GM12878 (cell line): ENCODE measurements around the gene ANXA4. TPM values are rescaled to one million over a fixed set of nuclear protein-coding genes. Genes with fewer than 3 reads are reported as not detected.

ENCODE experiments used
- ATAC-seq: fragments of 200-7000 bp; cut with Tn5 transposase; 3 replicates; pipeline ENCODE4 v1.9.1; 2020; ENCODE audit warnings: mild to moderate bottlenecking, moderate library complexity
- BruUV-seq: library from RNA; stranded (reverse); fragments of 400-500 nt; replicated peaks from 2 replicates; lab custom pipeline; 2021; lab: Mats Ljungman, UMichigan
- CTCF ChIA-PET: fragments of 300-600 bp; sonication (Branson Sonifier 250); formaldehyde crosslinking; extraction: SDS; loops from one replicate; lab custom pipeline; 2021; ENCODE audit warnings: inconsistent platforms; lab: Yijun Ruan, JAX
- POLR2A ChIA-PET: fragments of 350-600 bp; formaldehyde crosslinking; extraction: SDS; loops from one replicate; lab custom pipeline; 2021; ENCODE audit warnings: inconsistent platforms; lab: Charles Lee
- RAD21 ChIA-PET: fragments of 300-600 bp; sonication (Branson Sonifier 250); formaldehyde crosslinking; loops from one replicate; lab custom pipeline; 2023; ENCODE audit warnings: antibody characterized with exemption; ENCODE audit not compliant: unreplicated experiment; lab: Charles Lee
- SMC1A ChIA-PET: fragments of 300-600 bp; sonication (Branson Sonifier 250); formaldehyde crosslinking; loops from one replicate; lab custom pipeline; 2023; ENCODE audit not compliant: unreplicated experiment, uncharacterized antibody; lab: Charles Lee
- DNase-seq: peaks from one replicate; pipeline ENCODE4 v3.0.0-alpha.2; 2011; ENCODE audit warnings: low read depth, low spot score
- FAIRE-seq: peaks from 3 replicates; lab custom pipeline; 2011; peaks lifted over from hg19 to GRCh38; lab: Jason Lieb, UNC
- H2AFZ ChIP-seq: 2 replicates; pipeline ENCODE4 v1.6.0; 2011; ENCODE audit warnings: low read depth, low read length, control low read depth; ENCODE audit not compliant: control insufficient read depth
- H3K27ac ChIP-seq: 2 replicates; pipeline ENCODE4 v1.5.1; 2011; ENCODE audit warnings: control low read depth; ENCODE audit not compliant: control insufficient read depth, insufficient read depth
- H3K27me3 ChIP-seq, 2 experiments: replicated peaks in 1 of 2; 2 replicates each; pipeline versions ENCODE4 v1.6.0 to v1.6.1; 2011; ENCODE audit warnings: low read length in 1 of 2; ENCODE audit not compliant: control insufficient read depth in 2 of 2, insufficient read depth in 2 of 2
- H3K36me3 ChIP-seq, 2 experiments: 2 replicates each; pipeline ENCODE4 v1.5.1; 2011; ENCODE audit warnings: low read length in 1 of 2; ENCODE audit not compliant: control insufficient read depth in 2 of 2, insufficient read depth in 2 of 2
- H3K4me1 ChIP-seq: 2 replicates; pipeline ENCODE4 v1.6.1; 2011; ENCODE audit warnings: mild to moderate bottlenecking, low read length, moderate library complexity, mixed read lengths; ENCODE audit not compliant: control insufficient read depth, insufficient read depth
- H3K4me2 ChIP-seq: 2 replicates; pipeline ENCODE4 v1.6.0; 2011; ENCODE audit warnings: control low read depth; ENCODE audit not compliant: control insufficient read depth, insufficient read depth
- H3K4me3 ChIP-seq: fragments of 200-600 bp; sonication (generic); 2 replicates; pipeline ENCODE4 v1.5.1; 2016
- H3K79me2 ChIP-seq: 2 replicates; pipeline ENCODE4 v1.6.0; 2011; ENCODE audit warnings: low read length; ENCODE audit not compliant: control insufficient read depth, insufficient read depth
- H3K9ac ChIP-seq: 2 replicates; pipeline ENCODE4 v1.8.0; 2011; ENCODE audit warnings: low read length, control low read depth, mixed read lengths; ENCODE audit not compliant: control insufficient read depth, insufficient read depth
- H3K9me3 ChIP-seq: replicated peaks from 3 replicates; pipeline ENCODE4 v1.5.1; 2011; ENCODE audit warnings: mild to moderate bottlenecking, low read length; ENCODE audit not compliant: control insufficient read depth, insufficient read depth
- H4K20me1 ChIP-seq: 2 replicates; pipeline ENCODE4 v1.6.0; 2011; ENCODE audit not compliant: control insufficient read depth, insufficient read depth
- ASH2L ChIP-seq: fragments of 300-600, 200-600 bp; sonication (generic); IDR thresholded peaks from 2 replicates; pipeline ENCODE4 v1.6.1; 2017; ENCODE audit warnings: low read depth, mild to moderate bottlenecking, borderline replicate concordance
- ATF7 ChIP-seq: fragments of 450-650 bp; IDR thresholded peaks from 2 replicates; pipeline ENCODE4 v1.6.1; 2016; ENCODE audit warnings: low read depth, mild to moderate bottlenecking
- BMI1 ChIP-seq: fragments of 450-650 bp; IDR thresholded peaks from 2 replicates; pipeline ENCODE4 v1.6.1; 2016; ENCODE audit warnings: mild to moderate bottlenecking, moderate library complexity, borderline replicate concordance
- CBX3 ChIP-seq: fragments of 200-600 bp; sonication (generic); IDR thresholded peaks from 2 replicates; pipeline ENCODE4 v1.6.1; 2016; ENCODE audit warnings: low read depth, borderline replicate concordance
- DPF2 ChIP-seq: fragments of 450-650 bp; IDR thresholded peaks from 2 replicates; pipeline ENCODE4 v1.6.1; 2017; ENCODE audit warnings: mild to moderate bottlenecking
- EED ChIP-seq: sonication (generic); IDR thresholded peaks from 2 replicates; pipeline ENCODE4 v1.6.1; 2016; ENCODE audit warnings: antibody characterized with exemption, low read depth
- ETV6 ChIP-seq, 2 experiments: fragments of 450-650 bp in 1 of 2; IDR thresholded peaks in 1 of 2; conservative IDR thresholded peaks in 1 of 2; 2 replicates each; pipeline ENCODE4 v1.6.1; 2014; ENCODE audit warnings: antibody characterized with exemption in 1 of 2, borderline replicate concordance in 1 of 2, low read depth in 1 of 2, mild to moderate bottlenecking in 1 of 2, moderate library complexity in 1 of 2
- PAX8 ChIP-seq: fragments of 450-650 bp; IDR thresholded peaks from 2 replicates; pipeline ENCODE4 v1.6.1; 2017; ENCODE audit warnings: mild to moderate bottlenecking, moderate library complexity
- PBX3 ChIP-seq: IDR thresholded peaks from 2 replicates; pipeline ENCODE4 v1.6.1; 2011; ENCODE audit warnings: mild to moderate bottlenecking, low read depth, low read length, moderate library complexity; ENCODE audit not compliant: insufficient replicate concordance
- RCOR1 ChIP-seq: conservative IDR thresholded peaks from 2 replicates; pipeline ENCODE4 v1.6.1; 2012; ENCODE audit warnings: low read depth, low read length, improper control_type of control experiment
- SMARCA5 ChIP-seq: fragments of 450-650 bp; IDR thresholded peaks from 2 replicates; pipeline ENCODE4 v1.6.1; 2017; ENCODE audit warnings: mild to moderate bottlenecking
- TCF7 ChIP-seq: IDR thresholded peaks from 2 replicates; pipeline ENCODE4 v1.6.1; 2014; ENCODE audit warnings: antibody characterized with exemption, borderline replicate concordance
- ZBED1 ChIP-seq: IDR thresholded peaks from 2 replicates; pipeline ENCODE4 v1.6.1; 2016; ENCODE audit warnings: borderline replicate concordance
- WGBS: methylation state at CpG from one replicate; pipeline ENCODE4 v1.1.6; 2016; ENCODE audit warnings: low lambda C conversion rate; ENCODE audit not compliant: insufficient replicate concordance, insufficient coverage; ENCODE audit errors: missing lambda C conversion rate; 5-methylcytosine and 5-hydroxymethylcytosine counted together
- in situ Hi-C: fragments of 300-500 bp; cut with MboI; formaldehyde crosslinking; loops from 9 replicates; pipeline ENCODE4 v1.14.3; 2018; ENCODE audit warnings: mixed read lengths
- intact Hi-C: fragments of 100-400 bp; cut with micrococcal nuclease; formaldehyde crosslinking; loops from one replicate; pipeline ENCODE4 v1.14.2; 2022; ENCODE audit not compliant: unreplicated experiment
- polyA plus RNA-seq, 11 experiments: library from polyadenylated mRNA; depleted of rRNA in 4 of 11; unstranded in 6 of 11; stranded (reverse) in 5 of 11; fragments of >200 nt; fragmentation: Nextera tagmentation in 4 of 11; fragmentation: Illumina TruSeq in 1 of 11; extraction: Ambion mirVana in 4 of 11; extraction: Trizol in 1 of 11; gene quantifications; 1 replicate in 1 of 11; 2 replicates in 10 of 11; pipeline versions ENCODE4 v1.2.1 to v1.2.3, GENCODE V29; 2011 to 2016; ENCODE audit warnings: inconsistent platforms in 2 of 11, missing spikeins in 2 of 11, low read depth in 1 of 11
- total RNA-seq, 4 experiments: library from RNA; depleted of rRNA in 3 of 4; stranded (reverse); fragments of >200 nt in 3 of 4; fragmentation: Illumina TruSeq in 1 of 4; extraction: Trizol in 1 of 4; gene quantifications; 2 replicates each; pipeline versions ENCODE4 v1.2.1 to v1.2.3, GENCODE V29; 2013 to 2021

ANXA4 gene
- total and polyA plus RNA-seq, 10 of the 15 experiments (the other 5 are each of a cell fraction or from before 2014, with no cell fraction given) = 16.3 to 97.2 (median 71.0) TPM

GRCh38 chr2:69753659-69754363 is 11.9 kb downstream of the ANXA4 start:
- FAIRE-seq (no peak), DNase-seq (no peak), ATAC-seq (no peak)
- H3K4me1 ChIP-seq = peaks cover 7% of the 10 kb centered on the region
- H3K4me3 ChIP-seq = no peak overlapping the region
- H2AFZ ChIP-seq = no peak overlapping the region
- H3K36me3 ChIP-seq = peaks cover 2 to 6% of the 10 kb centered on the region in 2 experiments; a peak in 2 of 4 replicates
- H4K20me1 ChIP-seq = no peaks in the 10 kb centered on the region
- ChIA-PET POLR2A (interaction anchor here (0.9 to 2.0 kb wide), 5 partner anchors 8 to 75 kb away, joined by 3 to 9 read pairs (median 5); no protein-coding TSS in a partner anchor), RAD21 (interaction anchor here (0.9 to 5.4 kb wide), 5 partner anchors 9 to 75 kb away, joined by 3 to 76 read pairs (median 3); partner anchors contain the start of gene ANXA4), CTCF (interaction anchor here (0.7 to 1.6 kb wide), 5 partner anchors 8 to 63 kb away, joined by 3 to 7 read pairs (median 3); no protein-coding TSS in a partner anchor), SMC1A (interaction anchor here (0.6 to 3.1 kb wide), 4 partner anchors 9 to 172 kb away, joined by 3 to 14 read pairs (median 10); partner anchors contain the start of gene ANXA4)
- H3K79me2 ChIP-seq = peaks cover 3% of the 10 kb centered on the region
- no peaks in the 10 kb centered on the region for H3K27me3 ChIP-seq
- WGBS = 97% methylated on average over 3 of the region's 3 CpGs
- in situ Hi-C loops = no loop called here
- BruUV-seq = no TSS peak
- intact Hi-C loops = no loop called here
- no peak overlapping the region for H3K4me2 ChIP-seq
- no peaks in the 10 kb centered on the region for H3K9me3 ChIP-seq
- H3K27ac ChIP-seq = no peak overlapping the region
- no peak for TF ChIP-seq SMARCA5
- TF ChIP-seq BMI1 = no peak
- no peak for TF ChIP-seq PBX3
- TF ChIP-seq ATF7 = no peak
- no peak for TF ChIP-seq TCF7
- no peak for TF ChIP-seq ETV6 (conservative IDR thresholded peaks at IDR 0.05 in 1 of 2, IDR thresholded peaks at IDR 0.05 in 1 of 2; ENCODE audit: borderline replicate concordance in 1 of 2, low read depth in 1 of 2)
- no peak for TF ChIP-seq DPF2
- TF ChIP-seq PAX8 = no peak
- no peak for TF ChIP-seq EED
- no peak for TF ChIP-seq CBX3
- no peak for TF ChIP-seq RCOR1
- TF ChIP-seq ASH2L = no peak
- no peak for TF ChIP-seq ZBED1
- H3K9ac ChIP-seq = no peak overlapping the region
